GM21528 (cell line): ENCODE results near the gene UBL3.
A peak's percentile ranks its signal among the peaks of the same experiment; 100 is the strongest.

ENCODE experiments used
- ATAC-seq: cut with Tn5 transposase; IDR thresholded peaks from one replicate; pipeline ENCODE4 v1.9.1; 2021; ENCODE audit warnings: mild to moderate bottlenecking, moderate library complexity; ENCODE audit not compliant: unreplicated experiment, low FRiP score

Gene UBL3, protein sequence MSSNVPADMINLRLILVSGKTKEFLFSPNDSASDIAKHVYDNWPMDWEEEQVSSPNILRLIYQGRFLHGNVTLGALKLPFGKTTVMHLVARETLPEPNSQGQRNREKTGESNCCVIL

DNA sequence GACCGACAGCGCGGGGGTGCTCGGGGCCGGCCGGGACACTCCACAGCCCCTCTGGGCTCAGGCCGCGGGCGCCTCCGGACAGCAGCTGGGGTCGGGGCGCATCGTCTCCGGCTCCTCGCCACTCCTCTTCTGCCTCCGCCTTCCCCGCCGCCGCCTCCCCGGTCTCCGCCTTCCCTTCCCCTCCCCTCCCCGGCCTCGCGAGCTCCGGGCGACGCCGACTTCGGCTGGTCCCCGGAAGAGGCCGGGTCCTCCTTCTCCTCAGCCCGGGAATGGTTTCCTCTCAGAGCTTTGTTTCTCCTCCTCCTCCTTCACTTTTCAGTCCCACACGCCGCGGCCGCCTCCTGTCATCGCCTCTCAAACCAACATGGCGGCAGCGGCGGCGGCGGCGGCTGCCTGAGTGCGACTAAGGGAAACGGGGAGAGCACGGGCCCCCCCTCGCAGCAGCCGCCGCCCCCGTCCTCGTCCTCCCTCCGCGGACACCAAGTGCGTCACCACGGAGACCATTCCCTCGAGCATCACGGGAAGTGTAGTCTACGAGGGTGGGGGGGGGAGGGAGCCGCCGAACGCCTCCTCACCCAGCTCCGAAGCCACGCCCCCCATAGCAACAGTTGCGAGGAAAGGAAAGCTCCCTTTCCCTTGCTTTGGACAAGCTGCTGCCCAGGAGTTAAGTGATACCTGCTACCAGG, at the start of gene UBL3:
Gene UBL3 (minus strand): TSS at position 405 of the 686 bp plus-strand sequence. CDS start 1,079 bp downstream, outside the sequence.
- peak; percentile 92 for ATAC-seq

DNA sequence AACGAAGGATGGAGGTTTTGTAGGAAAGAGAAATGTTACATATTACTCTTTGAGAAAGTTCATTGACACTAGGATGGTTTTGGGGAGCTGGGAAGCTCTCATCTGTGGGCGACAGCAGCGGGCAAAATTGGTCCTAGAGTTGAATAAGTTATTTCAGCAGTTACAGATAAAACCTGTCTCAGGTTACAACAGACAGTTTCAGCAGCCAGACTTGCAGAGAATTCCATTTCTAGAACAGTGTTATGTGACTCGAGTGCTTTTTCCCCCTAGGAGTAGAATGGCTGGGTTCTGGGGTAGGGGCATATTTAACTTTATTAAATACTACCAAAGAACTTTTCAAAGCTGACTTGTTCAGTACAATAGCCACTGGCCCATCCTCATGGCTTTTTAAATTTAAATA, 46.7 kb upstream of the UBL3 start:
- ATAC-seq = no peak

DNA sequence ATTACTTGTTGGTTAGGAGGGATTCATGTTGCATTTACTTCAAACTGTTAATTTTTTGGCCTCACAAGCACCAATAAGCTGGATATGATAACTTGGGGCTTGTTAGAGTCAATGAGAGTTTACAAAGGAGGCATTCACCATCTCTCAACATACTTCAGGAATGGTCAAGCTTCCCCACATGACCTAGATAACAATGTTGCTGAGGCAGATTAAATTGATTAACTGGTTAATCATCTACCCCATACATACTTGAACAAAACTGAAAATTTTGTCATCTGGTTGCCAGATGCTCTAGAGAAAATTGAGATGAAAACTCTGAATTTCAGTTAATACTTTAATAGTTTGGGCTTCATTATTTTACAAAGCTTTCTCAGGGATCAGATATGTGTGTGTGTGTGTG, 43.0 kb upstream of the UBL3 start:
- no peak for ATAC-seq

DNA sequence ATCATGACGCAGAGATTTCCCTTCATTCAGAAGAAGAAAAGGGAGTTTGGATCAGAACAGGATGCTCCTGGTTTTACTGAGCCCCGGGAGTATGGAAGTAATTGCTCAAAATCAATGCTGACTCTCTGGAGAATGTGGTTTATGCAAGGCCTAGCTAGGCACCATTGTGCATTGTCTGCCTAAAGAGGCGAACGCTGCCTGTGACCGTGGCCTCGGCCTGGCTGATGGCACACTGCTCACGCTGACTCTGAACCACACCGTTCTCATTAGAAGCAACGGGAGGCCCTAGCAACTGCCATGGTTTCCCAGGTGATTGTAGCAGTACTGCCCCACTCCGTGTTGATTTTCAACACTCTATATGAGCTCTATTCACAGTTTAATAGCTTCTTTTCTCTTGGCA, 41.7 kb upstream of the UBL3 start:
- ATAC-seq = no peak

DNA sequence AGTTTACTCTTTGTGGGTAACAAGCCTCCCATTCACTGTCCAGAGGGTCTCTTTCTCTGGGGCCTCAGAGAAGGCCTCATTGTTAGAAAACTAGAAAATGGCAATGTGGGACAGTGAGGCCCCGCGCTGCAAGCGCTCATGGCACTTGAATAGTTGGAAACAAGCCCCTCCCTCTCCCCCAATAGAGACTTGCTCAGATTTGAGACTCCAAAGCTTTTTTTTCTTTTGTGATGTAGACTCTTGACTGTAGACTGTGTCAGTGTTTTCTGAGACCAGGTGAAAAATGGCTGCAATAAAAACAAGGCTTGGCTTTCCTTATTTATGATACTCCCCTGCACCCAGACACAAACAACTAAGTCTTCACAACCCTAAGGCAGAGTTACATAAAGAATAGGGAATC, 38.7 kb upstream of the UBL3 start:
- no peak for ATAC-seq

DNA sequence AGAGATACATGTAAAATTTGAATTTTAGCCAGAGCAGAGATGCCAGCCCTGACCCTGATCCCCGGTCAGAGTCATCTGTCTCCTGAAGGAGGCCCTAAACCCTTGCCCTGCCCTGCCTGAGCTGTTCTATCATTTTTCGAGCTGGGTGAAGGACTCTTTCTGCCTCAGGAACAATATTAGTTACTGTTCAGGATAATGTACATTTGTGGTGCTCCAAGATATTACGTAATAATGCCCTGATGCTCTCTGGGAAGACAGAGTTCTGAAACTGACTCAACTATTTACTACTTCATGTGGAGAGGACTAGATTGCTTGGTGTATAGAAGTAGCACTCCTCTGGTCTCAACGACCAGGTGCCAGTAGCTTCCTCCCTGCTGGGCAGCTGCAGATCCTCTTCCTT, 37.9 kb upstream of the UBL3 start:
- no peak for ATAC-seq

DNA sequence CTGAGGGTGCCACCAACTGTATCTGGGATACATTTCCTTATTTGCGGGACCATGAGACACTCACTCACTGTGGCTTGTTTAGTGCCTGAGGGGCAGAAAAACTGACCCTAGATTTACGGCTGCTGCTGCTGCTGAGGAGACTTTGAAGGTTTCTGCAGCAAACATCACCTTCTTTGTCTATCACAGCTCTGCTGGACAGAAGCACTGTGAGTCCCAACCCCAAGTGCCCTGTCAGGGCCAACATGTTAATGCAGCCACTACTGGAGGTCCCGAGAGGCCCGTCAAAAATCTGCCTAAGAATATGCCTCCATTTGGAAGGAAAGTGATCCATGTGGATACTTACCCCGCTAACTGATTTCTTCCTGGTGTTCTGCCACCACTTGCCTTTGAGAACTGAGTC, 37.3 kb upstream of the UBL3 start:
- ATAC-seq = no peak

DNA sequence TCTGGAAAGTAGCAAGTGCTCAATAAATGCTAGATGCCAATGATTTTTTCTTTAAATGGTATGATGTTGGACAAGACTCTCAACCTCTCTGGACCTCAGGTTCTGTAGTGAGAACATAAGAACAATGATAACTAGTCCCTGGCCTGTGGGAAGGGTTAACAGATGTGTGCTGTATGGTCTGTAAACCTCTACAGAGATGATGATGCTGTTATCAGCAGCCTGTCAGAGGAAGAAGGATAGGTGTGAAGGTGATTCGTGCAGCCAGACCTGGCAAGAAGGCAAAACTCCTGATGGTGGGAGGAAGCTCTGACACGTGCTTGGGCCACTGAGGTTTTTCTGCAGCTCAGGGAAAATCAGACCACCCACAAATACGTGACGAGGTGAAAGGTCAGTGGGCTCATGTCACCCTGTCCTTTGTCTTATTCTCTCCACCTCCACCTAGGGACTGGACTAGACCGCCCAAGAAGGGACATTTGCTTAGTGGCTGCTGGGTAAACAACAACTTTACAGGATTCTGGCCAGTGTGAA, 36.7 kb upstream of the UBL3 start:
- no peak for ATAC-seq

DNA sequence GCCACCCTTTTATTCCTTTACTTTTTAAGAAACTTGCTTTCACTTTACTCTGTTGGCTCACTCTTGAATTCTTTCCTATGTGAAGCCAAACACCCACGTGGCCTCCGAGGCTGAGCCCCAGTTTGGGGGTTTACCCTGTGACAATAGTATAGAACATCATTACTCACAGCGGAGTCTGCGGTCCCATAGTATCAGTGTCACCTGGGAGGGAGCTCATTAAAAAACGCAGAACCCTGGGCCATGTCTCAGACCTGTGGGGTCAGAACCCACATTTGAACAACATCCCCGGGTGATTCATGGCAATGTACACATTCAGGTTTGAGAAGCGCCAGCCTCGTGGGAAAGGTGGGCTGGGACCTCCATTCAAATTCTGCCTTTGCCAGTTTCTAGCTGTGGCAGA, 36.0 kb upstream of the UBL3 start:
- no peak for ATAC-seq

DNA sequence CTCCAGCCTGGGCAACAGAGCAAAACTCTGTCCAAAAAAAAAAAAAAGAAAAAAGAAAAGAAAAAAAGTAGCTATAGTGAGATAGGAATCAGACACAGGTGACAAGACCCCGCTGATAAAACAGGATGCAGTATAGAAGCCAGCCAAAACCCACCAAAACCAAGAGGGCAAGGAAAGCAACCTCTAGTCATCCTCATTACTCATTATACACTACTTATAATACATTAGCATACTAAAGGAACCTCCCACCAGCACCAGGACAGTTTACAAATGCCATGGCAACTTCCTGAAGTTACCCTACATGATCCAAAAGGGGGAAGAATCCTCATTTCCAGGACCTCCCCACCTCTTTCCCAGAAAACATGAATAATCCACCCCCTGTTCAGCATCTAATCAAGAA, 35.6 kb upstream of the UBL3 start:
- no peak for ATAC-seq

DNA sequence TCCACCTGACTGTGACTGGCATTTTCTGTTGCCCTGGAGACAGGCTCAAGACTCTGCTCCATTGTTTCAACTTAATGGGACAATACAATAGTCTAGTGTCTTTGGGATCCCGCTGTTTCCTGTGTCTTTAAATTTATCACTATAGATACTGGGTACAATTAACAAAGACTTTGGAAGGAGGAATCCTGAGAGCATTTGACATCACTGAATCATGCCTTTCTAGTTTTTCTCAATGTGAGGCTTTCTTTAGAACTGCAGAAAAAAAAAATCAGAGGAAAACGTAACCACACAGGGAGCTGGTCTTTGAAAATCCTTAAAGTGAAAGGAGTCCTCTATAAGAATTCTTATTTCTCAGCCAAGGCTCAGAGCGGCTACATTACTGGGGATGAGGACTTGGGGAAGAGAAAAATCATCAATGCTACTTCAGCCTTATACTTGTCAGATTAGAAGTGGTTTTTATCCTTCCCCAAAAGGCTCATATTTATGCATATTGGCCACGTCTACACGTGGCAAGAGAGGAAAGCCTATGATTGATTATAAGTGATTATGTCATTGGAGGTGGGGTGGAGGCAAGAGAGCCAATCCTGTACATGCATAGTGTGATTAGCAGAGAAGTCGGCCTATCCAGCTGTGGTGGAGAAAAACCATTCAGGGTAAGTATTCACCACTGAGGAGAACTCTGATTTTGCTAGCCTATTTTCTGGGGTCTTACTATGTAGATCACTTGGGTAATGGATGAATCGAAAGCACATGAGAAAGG, 34.4 kb upstream of the UBL3 start:
- no peak for ATAC-seq

DNA sequence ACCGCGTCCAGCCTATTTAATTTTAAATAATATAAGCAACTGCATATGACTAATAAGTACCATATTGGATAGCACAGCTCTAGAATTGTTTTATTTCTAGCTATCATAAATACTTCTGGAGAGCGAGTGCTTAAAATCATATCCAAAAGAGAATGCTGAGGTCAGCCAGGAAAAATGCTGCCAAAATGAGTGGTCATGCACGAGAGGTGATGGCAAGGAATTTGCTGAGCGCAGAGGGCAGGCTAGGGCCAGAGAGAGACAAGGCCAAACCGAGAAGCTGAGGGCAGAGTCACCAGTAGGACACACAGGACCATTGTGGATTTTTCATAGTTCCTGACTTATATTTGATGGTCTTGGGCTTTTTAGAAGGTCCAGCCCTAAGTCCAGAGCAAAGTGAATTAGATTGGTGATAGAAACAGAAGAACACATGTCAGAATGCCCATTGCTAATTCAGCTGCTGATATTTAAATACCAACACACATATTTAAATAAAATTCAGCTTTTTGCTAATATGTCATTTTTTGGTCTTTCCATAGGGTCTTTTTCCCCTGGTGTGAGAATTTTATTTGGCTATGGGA, 33.6 kb upstream of the UBL3 start:
- ATAC-seq = no peak

DNA sequence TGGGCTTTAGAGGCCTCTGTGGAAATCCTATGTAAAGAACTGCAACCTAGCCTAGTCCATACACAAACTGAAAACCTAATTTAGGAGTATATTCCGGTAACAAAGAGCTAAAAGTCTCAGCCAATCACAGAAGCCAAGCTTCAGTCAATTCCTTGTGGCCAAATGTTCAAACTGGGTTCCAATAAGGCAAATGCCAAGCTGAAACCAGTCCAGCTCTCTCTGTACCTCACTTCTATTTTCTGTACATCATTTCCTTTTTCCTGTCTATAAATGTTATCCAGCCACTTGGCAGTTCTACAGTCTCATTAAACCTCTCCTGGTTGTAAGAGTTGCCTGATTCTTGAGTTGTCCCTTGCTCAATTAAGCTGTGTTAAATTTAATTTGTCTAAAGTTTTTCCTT, 31.7 kb upstream of the UBL3 start:
- no peak for ATAC-seq

DNA sequence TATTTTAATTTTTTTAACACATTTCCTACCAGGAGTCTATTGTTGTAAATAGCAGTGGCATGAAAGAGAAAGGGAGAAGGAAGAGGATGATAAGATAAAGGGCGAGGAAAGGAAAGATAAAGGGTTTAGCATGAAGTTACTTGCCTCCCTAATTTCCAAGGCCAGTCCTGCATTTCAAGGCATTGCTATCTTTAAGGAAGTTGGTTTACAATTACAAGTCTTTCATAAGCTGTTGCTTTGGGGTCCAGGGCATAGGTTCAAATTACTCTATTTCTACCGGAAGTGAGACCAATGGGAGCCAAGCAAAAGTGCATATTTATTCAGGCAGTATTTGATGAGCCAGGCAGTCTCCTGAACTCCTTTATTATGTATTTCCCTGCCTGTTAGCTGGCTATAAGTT, 27.7 kb upstream of the UBL3 start:
- ATAC-seq = no peak

DNA sequence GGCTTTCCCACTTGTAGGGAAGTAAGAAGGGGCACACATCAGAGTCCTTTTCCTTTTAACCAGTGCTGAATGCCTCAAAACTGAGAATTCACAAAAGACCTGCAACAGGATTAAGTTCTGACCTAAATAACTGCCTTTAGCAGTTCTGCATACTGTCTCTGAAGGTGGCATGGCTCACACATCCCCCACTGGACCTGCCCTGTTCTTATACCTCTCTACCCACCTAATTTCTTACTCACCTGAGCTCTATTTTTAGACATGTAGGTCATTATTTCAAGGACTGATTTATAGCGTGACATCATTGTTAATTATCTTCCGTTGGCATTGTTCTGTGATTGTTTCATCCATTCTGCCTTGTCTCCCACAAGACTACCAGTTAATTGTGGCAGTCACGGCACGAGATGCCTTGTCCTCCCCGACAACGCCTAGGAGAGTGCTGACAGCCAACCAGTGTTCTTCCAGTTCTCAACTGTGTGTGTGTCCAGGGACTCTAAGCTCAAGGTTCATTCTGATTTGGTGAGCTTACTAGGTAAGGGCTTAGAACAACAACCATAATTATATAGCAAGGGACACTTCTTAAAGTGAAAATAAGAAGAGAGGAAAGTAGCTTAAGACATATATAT, 27.1 kb upstream of the UBL3 start:
- ATAC-seq = no peak

DNA sequence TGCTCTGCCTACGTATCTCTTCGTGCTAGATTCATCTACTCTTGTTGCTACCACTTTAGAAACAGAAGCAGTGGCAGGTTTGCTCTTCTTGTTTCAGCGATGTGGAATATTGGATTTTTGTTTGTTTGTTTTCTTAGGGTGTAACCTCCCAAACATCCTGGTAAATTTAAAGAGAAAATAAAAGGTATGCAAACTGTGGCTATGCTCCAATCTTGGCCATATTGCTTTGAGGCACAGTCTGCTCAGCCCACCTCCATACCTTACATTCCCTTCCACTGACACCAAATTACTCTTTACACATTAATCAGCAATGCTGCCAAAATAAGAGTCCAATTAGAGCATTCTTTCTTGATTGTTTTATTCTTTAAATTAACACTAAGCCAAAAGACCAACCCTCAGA, 25.2 kb upstream of the UBL3 start:
- ATAC-seq = no peak

DNA sequence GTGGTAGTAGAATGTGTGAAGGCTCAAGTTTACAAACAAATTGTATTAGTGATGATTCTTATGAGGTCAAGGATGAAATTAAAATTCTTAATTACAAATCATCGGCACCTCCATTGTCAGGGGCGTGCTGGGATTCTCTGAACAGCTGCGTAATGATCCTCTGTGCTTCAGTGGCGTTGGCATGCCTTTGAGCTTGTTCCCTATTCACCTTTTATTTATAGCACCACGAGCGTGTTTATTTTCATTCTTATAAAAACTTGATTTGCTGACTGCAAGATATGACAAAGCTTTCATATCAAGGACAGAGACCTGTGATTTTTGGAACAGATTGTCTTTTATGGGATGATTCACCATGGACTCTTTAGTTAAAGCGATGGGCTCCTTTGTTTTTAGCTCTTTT, 18.2 kb upstream of the UBL3 start:
- no peak for ATAC-seq

DNA sequence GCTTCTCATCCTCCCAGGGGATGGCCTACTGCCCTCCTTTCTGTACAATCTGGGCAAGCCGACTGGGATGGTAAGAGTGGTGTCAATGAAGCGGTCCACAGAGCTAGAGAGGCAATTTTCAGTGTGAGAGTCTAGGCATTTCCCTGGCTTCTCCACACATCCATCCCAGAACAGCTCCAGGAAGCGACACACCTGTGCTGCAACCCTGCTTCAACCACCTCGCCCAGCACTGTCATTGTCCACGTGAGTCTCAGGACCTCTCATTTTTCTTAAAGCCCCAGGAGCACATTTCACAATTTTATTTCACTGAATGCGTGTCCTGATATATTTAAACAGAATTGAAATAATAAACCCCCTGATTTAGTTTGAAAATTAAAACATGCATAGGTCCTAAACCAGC, 15.5 kb upstream of the UBL3 start:
- ATAC-seq = no peak

DNA sequence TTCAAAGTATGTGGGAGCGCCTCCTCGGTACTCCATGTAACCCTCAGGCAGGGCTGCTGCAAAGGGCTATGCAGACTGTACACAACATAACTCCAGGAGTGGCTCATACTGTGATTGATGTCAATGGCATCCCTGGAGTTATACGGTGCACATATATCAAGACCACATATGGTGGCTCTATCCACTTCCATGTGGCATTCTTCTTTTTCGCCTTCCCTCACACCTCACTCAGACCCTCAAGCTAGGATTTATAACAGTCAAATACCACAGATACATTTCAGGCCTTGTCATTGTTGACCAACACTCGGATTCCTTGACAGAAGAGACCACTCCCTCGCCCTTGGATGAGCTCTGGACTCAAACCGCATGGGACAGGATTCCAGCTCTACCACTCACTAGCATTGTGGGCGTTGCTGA, 11.3 kb upstream of the UBL3 start:
- no peak for ATAC-seq

DNA sequence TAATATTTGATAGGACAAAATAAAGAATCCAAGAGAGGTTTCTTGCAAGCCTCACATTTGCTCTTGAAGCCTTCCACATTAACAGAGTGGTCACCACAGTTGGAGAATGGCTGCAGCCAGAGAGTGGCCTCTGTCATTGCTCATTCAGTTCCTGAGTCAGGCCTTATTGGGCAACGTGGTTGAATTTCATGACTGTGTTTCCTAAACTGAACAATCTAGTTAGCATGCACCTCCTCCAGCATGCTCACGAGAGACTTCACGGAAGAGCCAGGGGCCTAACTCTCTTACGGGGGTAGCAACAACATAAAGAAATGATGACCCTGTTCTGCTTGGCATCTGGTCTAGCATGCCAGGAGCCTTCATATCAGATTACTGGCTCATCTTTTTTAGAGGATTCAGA, 9.6 kb upstream of the UBL3 start:
- no peak for ATAC-seq

DNA sequence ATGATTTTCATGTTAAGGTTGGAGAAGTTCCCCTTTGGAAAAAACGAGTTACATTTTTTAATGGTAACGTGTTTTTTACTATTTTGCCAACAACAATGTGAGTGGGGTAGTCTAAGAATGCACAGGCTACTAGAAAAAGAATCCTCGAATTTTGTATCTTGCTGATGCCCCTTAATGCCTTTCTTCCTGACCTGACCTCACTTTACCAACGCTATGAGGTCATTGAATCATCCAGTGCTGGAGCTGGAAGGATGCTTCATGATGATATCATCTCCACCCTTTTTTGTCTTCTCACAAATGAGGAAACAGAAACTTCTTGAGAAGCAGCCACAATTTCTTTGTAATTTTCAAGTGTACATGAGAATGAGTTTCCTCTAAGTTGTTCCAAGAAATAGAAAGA, 8.2 kb upstream of the UBL3 start:
- no peak for ATAC-seq
